ENCODE measurements around the gene DAP. TPM values are rescaled to one million over a fixed set of nuclear protein-coding genes. Genes with fewer than 3 reads are reported as not detected.

DAP gene
- total and polyA plus RNA-seq, 2 of the 13 experiments (the other 11 are each of a cell fraction or from before 2014, with no cell fraction given): 22.0 to 57.5 TPM

- Histone ChIP-seq H2AFZ (ENCODE audit: low read length) (no peak overlapping the region), H3K4me3 (replicated peaks in 1 of 3; ENCODE audit: insufficient read depth in 1 of 3, low read depth in 2 of 3, low read length in 3 of 3) (no peak overlapping the region), H3K27ac (ENCODE audit: extremely low read length, insufficient read depth, low read length) (no peak overlapping the region), H3K36me3 (replicated peaks in 1 of 2; ENCODE audit: control insufficient read depth in 1 of 2, insufficient read depth in 2 of 2, low read length in 2 of 2) (peaks cover 9 to 52% of the 10 kb centered on the region in 2 experiments; a peak in 4 of 5 replicates), H3K4me2 (ENCODE audit: low read depth, low read length) (no peak overlapping the region), H3K4me1 (ENCODE audit: insufficient read depth, low read length) (no peaks in the 10 kb centered on the region), H4K20me1 (ENCODE audit: insufficient read depth, low read length) (peaks cover 30% of the 10 kb centered on the region; the same call in 1 of the 2 replicates), H3K27me3 (ENCODE audit: control insufficient read depth in 1 of 2, insufficient read depth in 2 of 2, low read length in 2 of 2) (no peaks in the 10 kb centered on the region), H3K79me2 (ENCODE audit: insufficient read depth, low read length) (peaks cover 3% of the 10 kb centered on the region), H3K9me3 (ENCODE audit: low read length) (no peaks in the 10 kb centered on the region), H3K9ac (ENCODE audit: insufficient read depth, low read depth, low read length) (no peak overlapping the region)
- TF ChIP-seq NFE2L2 (IDR thresholded peaks at IDR 0.05; ENCODE audit: low read length) (peak; percentile 82), THAP11 (CRISPR knock-in tag; IDR thresholded peaks at IDR 0.05) (no peak), CTCF (CRISPR knock-in tag; IDR thresholded peaks at IDR 0.05) (peak; percentile 29; the same call in 1 of the 2 replicates), ZBTB33 (CRISPR knock-in tag; IDR thresholded peaks at IDR 0.05) (peak; percentile 53; the same call in 1 of the 2 replicates), SOX13 (IDR thresholded peaks at IDR 0.05) (no peak), SOX13 (CRISPR knock-in tag; conservative IDR thresholded peaks at IDR 0.05 in 1 of 2, IDR thresholded peaks at IDR 0.05 in 1 of 2) (no peak), ZNF761 (CRISPR knock-in tag; conservative IDR thresholded peaks at IDR 0.05) (no peak), STAG1 (CRISPR knock-in tag; IDR thresholded peaks at IDR 0.05) (0 out of 2 replicates have a peak, but pooled peaks have one; percentile 5), MAFK (conservative IDR thresholded peaks at IDR 0.05 in 1 of 2, IDR thresholded peaks at IDR 0.05 in 1 of 2; ENCODE audit: low read length in 2 of 2) (peak; percentile 81 to 86), CBX5 (CRISPR knock-in tag; IDR thresholded peaks at IDR 0.05; ENCODE audit: borderline replicate concordance) (no peak), MAFF (IDR thresholded peaks at IDR 0.05; ENCODE audit: low read depth, low read length) (peak; percentile 78), MTF2 (CRISPR knock-in tag; IDR thresholded peaks at IDR 0.05; ENCODE audit: borderline replicate concordance) (no peak), IRF2 (CRISPR knock-in tag; IDR thresholded peaks at IDR 0.05) (no peak)
- ATAC-seq: peak; percentile 75
- in situ Hi-C loops (cut with HindIII; ENCODE audit: extremely low pct_ligation_motif_present, low pct_unique_long_range_greater_than_20kb): loop anchor here (5.0 kb wide), 1 partner anchor 168 kb away; no protein-coding TSS in a partner anchor
- FAIRE-seq: no peak
- ChIA-PET POLR2A (no interaction called here), CTCF (ENCODE audit: low intra/inter-chr PET ratio, low total read pairs) (no interaction called here)
- intact Hi-C loops (cut with micrococcal nuclease; ENCODE audit: unreplicated experiment): no loop called here
- no peak for DNase-seq (ENCODE audit: low spot score)
- WGBS (ENCODE audit: low lambda C conversion rate): 99% methylated on average over 9 of the region's 11 CpGs
- BruUV-seq (replicated peaks): no TSS peak
These were observed 71.5 kb downstream of the DAP start for GRCh38 chr5:10689391-10690081.

Data from HepG2 (cell line).